Fibroblast of lung (primary cell): Measurements from ENCODE around the gene SLC7A5. TPM values are rescaled to one million over a fixed set of nuclear protein-coding genes. Genes with fewer than 3 reads are reported as not detected.

Source experiments
- DNase-seq, 2 donors: peaks; one replicate each; pipeline versions ENCODE4 v3.0.0 to v3.0.0-alpha.2; 2010; ENCODE audit warnings: low read depth in 2 of 2
- H2AFZ ChIP-seq: 2 replicates; pipeline ENCODE4 v1.5.1; 2012; ENCODE audit warnings: low read length, control low read depth, inconsistent platforms
- H3K27ac ChIP-seq: 2 replicates; pipeline ENCODE4 v1.5.1; 2011; ENCODE audit warnings: low read length, control low read depth; ENCODE audit not compliant: insufficient read depth
- H3K27me3 ChIP-seq: 2 replicates; pipeline ENCODE4 v1.5.1; 2011; ENCODE audit warnings: mild to moderate bottlenecking, low read length; ENCODE audit not compliant: control insufficient read depth, insufficient read depth
- H3K36me3 ChIP-seq: 2 replicates; pipeline ENCODE4 v1.5.1; 2011; ENCODE audit warnings: low read length; ENCODE audit not compliant: control insufficient read depth, insufficient read depth
- H3K4me1 ChIP-seq: 2 replicates; pipeline ENCODE4 v1.5.1; 2011; ENCODE audit warnings: low read length; ENCODE audit not compliant: control insufficient read depth, insufficient read depth; ENCODE audit errors: extremely low read depth
- H3K4me2 ChIP-seq: 2 replicates; pipeline ENCODE4 v1.5.1; 2011; ENCODE audit warnings: low read length, control low read depth; ENCODE audit not compliant: insufficient read depth; ENCODE audit errors: extremely low read depth
- H3K4me3 ChIP-seq, 4 experiments: fragments of 200-600 bp in 1 of 4; sonication (generic) in 1 of 4; replicated peaks in 1 of 4; 2 replicates each; pipeline ENCODE4 v1.5.1; 2011 to 2016; ENCODE audit warnings: low read length in 4 of 4, low read depth in 3 of 4, mild to moderate bottlenecking in 3 of 4, control low read depth in 2 of 4, inconsistent platforms in 1 of 4, mixed read lengths in 1 of 4; ENCODE audit not compliant: insufficient read depth in 1 of 4; ENCODE audit errors: control extremely low read depth in 1 of 4
- H3K79me2 ChIP-seq: 2 replicates; pipeline ENCODE4 v1.5.1; 2012; ENCODE audit warnings: mild to moderate bottlenecking, low read length, inconsistent platforms; ENCODE audit not compliant: control insufficient read depth, insufficient read depth
- H3K9ac ChIP-seq: 2 replicates; pipeline ENCODE4 v1.5.1; 2011; ENCODE audit warnings: mild to moderate bottlenecking, low read length, control low read depth; ENCODE audit not compliant: insufficient read depth
- H3K9me3 ChIP-seq: 2 replicates; pipeline ENCODE4 v1.5.1; 2012; ENCODE audit warnings: low read depth, low read length; ENCODE audit not compliant: control insufficient read depth, insufficient read depth
- H4K20me1 ChIP-seq: 2 replicates; pipeline ENCODE4 v1.5.1; 2011; ENCODE audit warnings: low read length; ENCODE audit not compliant: control insufficient read depth, insufficient read depth; ENCODE audit errors: extremely low read depth
- EZH2 ChIP-seq: IDR thresholded peaks from 2 replicates; pipeline ENCODE4 v1.5.1; 2012; ENCODE audit warnings: low read length, control low read depth, mild to moderate bottlenecking; ENCODE audit errors: missing control alignments
- polyA plus RNA-seq, 2 donors: library from polyadenylated mRNA; depleted of rRNA in 1 of 2; stranded (reverse) in 1 of 2; unstranded in 1 of 2; fragments of >200 nt; gene quantifications; 2 replicates each; pipeline ENCODE4 v1.2.1, GENCODE V29; 2011 to 2012; ENCODE audit warnings: missing spikeins in 1 of 2
- total RNA-seq: library from RNA; depleted of rRNA; stranded (reverse); fragments of >200 nt; gene quantifications from 2 replicates; pipeline ENCODE4 v1.2.1, GENCODE V29; 2014
- TF ChIP-seq, protein P1 (sequence below), 2 donors: IDR thresholded peaks in 1 of 2; conservative IDR thresholded peaks in 1 of 2; 1 replicate in 1 of 2; 2 replicates in 1 of 2; pipeline ENCODE4 v1.5.1; 2011 to 2012; ENCODE audit warnings: low read length in 2 of 2, control low read depth in 1 of 2, inconsistent platforms in 1 of 2, low read depth in 1 of 2, mild to moderate bottlenecking in 1 of 2

The SLC7A5 gene
- total and polyA plus RNA-seq, 2 donors (not counting 1 experiment from before 2014, with no cell fraction given) = 5.2 to 38.3 TPM

DNA sequence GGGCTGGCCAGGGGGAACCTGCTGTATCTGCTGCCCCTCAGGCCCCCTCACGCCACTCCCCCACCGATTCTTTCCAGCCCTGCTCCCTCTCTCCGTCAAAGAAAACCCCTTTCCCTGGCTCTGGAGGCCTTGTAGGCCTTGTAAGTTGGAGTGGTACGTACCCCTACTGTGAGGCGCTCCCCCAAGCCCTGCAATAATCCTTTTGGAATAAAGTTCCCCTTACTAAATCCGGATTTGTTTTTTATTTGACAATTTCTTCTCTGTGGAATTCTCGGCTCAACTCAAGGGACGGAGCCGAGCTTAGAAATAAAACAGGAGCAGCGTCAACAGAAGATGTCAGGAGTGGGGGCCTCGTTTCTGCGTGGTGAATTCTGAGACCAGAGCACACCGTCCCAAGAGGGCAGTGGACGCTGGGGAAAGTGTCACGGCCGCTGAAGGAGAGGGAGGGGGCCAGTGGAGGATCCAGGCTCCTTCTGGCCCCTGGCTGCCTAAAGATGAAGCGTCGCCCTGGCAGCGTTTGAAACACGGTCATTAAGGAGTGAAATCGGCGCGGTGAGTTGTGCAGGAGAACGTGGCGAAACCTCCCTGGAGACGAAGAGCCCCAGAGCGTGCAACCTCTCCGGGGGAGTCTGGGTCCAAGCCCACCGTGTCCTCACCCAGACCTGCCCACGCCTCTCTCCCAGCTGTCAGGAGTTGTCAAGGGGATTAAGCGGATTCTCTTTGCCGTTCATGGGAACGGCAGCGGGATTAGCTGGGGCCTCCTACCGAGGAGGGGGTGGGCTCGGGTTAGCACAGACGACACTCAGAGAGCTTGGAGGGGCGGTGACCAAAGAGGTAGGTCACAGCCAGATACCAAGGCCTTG is 47.0 kb downstream of the SLC7A5 start:
- TF ChIP-seq EZH2 = no peak
- TF ChIP-seq, protein P1, sequence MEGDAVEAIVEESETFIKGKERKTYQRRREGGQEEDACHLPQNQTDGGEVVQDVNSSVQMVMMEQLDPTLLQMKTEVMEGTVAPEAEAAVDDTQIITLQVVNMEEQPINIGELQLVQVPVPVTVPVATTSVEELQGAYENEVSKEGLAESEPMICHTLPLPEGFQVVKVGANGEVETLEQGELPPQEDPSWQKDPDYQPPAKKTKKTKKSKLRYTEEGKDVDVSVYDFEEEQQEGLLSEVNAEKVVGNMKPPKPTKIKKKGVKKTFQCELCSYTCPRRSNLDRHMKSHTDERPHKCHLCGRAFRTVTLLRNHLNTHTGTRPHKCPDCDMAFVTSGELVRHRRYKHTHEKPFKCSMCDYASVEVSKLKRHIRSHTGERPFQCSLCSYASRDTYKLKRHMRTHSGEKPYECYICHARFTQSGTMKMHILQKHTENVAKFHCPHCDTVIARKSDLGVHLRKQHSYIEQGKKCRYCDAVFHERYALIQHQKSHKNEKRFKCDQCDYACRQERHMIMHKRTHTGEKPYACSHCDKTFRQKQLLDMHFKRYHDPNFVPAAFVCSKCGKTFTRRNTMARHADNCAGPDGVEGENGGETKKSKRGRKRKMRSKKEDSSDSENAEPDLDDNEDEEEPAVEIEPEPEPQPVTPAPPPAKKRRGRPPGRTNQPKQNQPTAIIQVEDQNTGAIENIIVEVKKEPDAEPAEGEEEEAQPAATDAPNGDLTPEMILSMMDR (conservative IDR thresholded peaks at IDR 0.05 in 1 of 2, IDR thresholded peaks at IDR 0.05 in 1 of 2; ENCODE audit: low read depth in 1 of 2, low read length in 2 of 2) = no peak
- Histone ChIP-seq H3K9me3 (no peaks in the 10 kb centered on the region), H3K79me2 (no peaks in the 10 kb centered on the region), H3K9ac (no peak overlapping the region), H3K4me3 (no peak overlapping the region), H3K27ac (no peak overlapping the region), H3K4me1 (no peaks in the 10 kb centered on the region), H3K36me3 (no peaks in the 10 kb centered on the region), H4K20me1 (no peaks in the 10 kb centered on the region), H3K4me2 (no peak overlapping the region), H3K27me3 (peaks cover 4% of the 10 kb centered on the region), H2AFZ (no peak overlapping the region)
- DNase-seq = no peak

DNA sequence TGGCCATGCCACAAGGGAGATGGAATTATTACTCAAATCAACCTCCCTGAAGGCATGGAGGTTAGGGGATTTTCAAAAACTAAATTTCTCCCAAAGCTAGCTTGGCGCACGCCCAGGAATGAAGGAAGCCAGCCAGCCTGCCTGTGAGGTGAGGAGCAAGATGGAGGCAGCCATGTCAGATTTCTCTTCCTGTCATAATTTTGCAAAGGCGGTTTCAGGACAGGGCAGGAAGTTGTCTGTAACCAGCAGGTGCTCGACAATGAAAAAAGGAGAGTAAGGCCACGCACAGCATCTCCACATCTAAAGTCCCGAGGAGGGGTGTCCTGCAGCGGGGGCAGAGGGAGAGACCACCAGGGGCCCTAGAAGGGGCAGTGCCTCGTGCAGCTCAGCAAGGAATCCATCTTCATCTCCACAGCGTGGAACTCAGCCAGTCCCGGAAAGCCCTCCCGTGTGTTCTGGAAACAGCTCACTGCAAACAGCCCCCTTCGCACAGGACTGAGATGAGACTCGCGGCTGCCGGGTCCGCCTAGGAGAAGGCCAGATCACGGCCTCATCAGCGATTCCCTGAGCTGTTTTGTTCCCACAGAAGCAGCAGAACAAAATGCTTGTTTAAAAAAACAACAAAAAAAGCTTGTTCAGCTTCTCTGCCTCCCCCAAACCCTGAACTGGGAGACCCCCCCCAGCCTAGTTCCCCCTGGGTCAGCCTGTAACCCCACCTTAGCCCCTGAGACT is 47.8 kb downstream of the SLC7A5 start:
- H4K20me1 ChIP-seq = no peaks in the 10 kb centered on the region
- DNase-seq = no peak
- H3K79me2 ChIP-seq = no peaks in the 10 kb centered on the region
- H3K4me2 ChIP-seq = no peak overlapping the region
- H3K9me3 ChIP-seq = no peaks in the 10 kb centered on the region
- no peak overlapping the region for H3K4me3 ChIP-seq
- H3K9ac ChIP-seq = no peak overlapping the region
- no peak overlapping the region for H2AFZ ChIP-seq
- no peaks in the 10 kb centered on the region for H3K36me3 ChIP-seq
- no peak overlapping the region for H3K27ac ChIP-seq
- H3K27me3 ChIP-seq = peaks cover 4% of the 10 kb centered on the region
- TF ChIP-seq, protein P1 (conservative IDR thresholded peaks at IDR 0.05 in 1 of 2, IDR thresholded peaks at IDR 0.05 in 1 of 2; ENCODE audit: low read depth in 1 of 2, low read length in 2 of 2) = no peak
- no peak for TF ChIP-seq EZH2
- no peaks in the 10 kb centered on the region for H3K4me1 ChIP-seq

DNA sequence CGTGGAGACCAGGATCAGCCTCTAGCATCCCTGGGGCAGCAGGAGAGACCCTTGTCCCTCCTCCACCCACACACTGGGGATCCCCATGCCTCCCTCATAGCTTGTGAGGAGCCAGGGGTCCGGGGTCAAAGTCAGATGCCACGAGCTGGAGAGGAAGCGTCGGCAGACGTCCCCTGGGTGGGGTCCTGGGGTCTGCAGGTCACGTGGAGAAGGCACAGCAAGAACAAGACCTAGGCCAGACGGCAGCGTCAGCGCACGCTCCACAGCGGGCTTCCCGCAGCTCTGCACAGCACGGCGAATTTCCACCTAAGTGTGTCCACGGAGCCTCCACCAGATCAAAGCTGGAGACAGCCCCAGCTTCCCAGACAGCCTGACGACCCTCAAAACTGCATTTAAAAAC is 49.3 kb downstream of the SLC7A5 start:
- peaks cover 4% of the 10 kb centered on the region for H3K27me3 ChIP-seq
- H3K9ac ChIP-seq = no peak overlapping the region
- H3K36me3 ChIP-seq = no peaks in the 10 kb centered on the region

More for the DNA sequence above, 49.3 kb downstream of the SLC7A5 start:
- Histone ChIP-seq H3K4me3 (no peak overlapping the region), H3K9me3 (no peaks in the 10 kb centered on the region), H4K20me1 (no peaks in the 10 kb centered on the region), H3K4me1 (no peaks in the 10 kb centered on the region), H3K79me2 (no peaks in the 10 kb centered on the region), H3K4me2 (no peak overlapping the region), H2AFZ (no peak overlapping the region), H3K27ac (no peak overlapping the region)
- no peak for DNase-seq
- no peak for TF ChIP-seq EZH2
- TF ChIP-seq, protein P1 (conservative IDR thresholded peaks at IDR 0.05 in 1 of 2, IDR thresholded peaks at IDR 0.05 in 1 of 2; ENCODE audit: low read depth in 1 of 2, low read length in 2 of 2) = no peak
